ENCODE data around the gene ERBB2.
A peak's percentile ranks its signal among the peaks of the same experiment; 100 is the strongest.

The ERBB2 gene

GRCh38 chr17:39699818-39700147, at the start of gene ERBB2:
ERBB2 (plus strand) TSS chr17:39700064; CDS start chr17:39700239, 175 bp downstream.
- DNase-seq = no peak

GRCh38 chr17:39650121-39650579, 49.7 kb upstream of the ERBB2 start:
- DNase-seq = no peak

- no peak for DNase-seq
Observed at GRCh38 chr17:39651923-39652586, 47.8 kb upstream of the ERBB2 start.

GRCh38 chr17:39652587-39653315, 47.1 kb upstream of the ERBB2 start:
- DNase-seq = no peak

GRCh38 chr17:39653316-39653661, 46.6 kb upstream of the ERBB2 start:
- DNase-seq = no peak

- peak; percentile 83 for DNase-seq
Observed at GRCh38 chr17:39653662-39654331, 46.1 kb upstream of the ERBB2 start.

- no peak for DNase-seq
Observed at GRCh38 chr17:39655105-39655504, 44.8 kb upstream of the ERBB2 start.

GRCh38 chr17:39658346-39658745, 41.5 kb upstream of the ERBB2 start:
- no peak for DNase-seq

GRCh38 chr17:39658760-39659159, 41.1 kb upstream of the ERBB2 start:
- no peak for DNase-seq

GRCh38 chr17:39659279-39660010, 40.4 kb upstream of the ERBB2 start:
- no peak for DNase-seq

GRCh38 chr17:39660011-39660360, 39.9 kb upstream of the ERBB2 start:
- DNase-seq = no peak

GRCh38 chr17:39660397-39661385, 39.2 kb upstream of the ERBB2 start:
- DNase-seq = no peak

GRCh38 chr17:39661744-39662541, 37.9 kb upstream of the ERBB2 start:
- DNase-seq = no peak

- no peak for DNase-seq
Observed at GRCh38 chr17:39662551-39663339, 37.1 kb upstream of the ERBB2 start.

- DNase-seq = no peak
Observed at GRCh38 chr17:39663340-39663687, 36.5 kb upstream of the ERBB2 start.

- no peak for DNase-seq
Observed at GRCh38 chr17:39663688-39664580, 35.9 kb upstream of the ERBB2 start.

- DNase-seq = no peak
Observed at GRCh38 chr17:39664581-39665561, 35.0 kb upstream of the ERBB2 start, which contains the start of gene TCAP. TCAP (plus strand) TSS chr17:39665349; CDS start chr17:39665360, 11 bp downstream.

- no peak for DNase-seq
Observed at GRCh38 chr17:39665642-39666224, 34.1 kb upstream of the ERBB2 start.
